Upper lobe of left lung (tissue), 6 donors: Measurements from ENCODE around the gene ZNF709. TPM values are rescaled to one million over a fixed set of nuclear protein-coding genes. Genes with fewer than 3 reads are reported as not detected.

Experiments
- ATAC-seq, 2 donors: fragments of 200-7000 bp; cut with Tn5 transposase; one replicate each; pipeline ENCODE4 v1.9.1; 2022; ENCODE audit warnings: mild to moderate bottlenecking in 2 of 2, moderate library complexity in 2 of 2; ENCODE audit not compliant: low FRiP score in 2 of 2
- DNase-seq, 2 donors: peaks; one replicate each; pipeline ENCODE4 v3.0.0-alpha.2; 2019 to 2020
- H3K27ac ChIP-seq, 4 donors: fragments of 200-600 bp; sonication (generic); one replicate each; pipeline ENCODE4 v1.5.1; 2016 to 2019
- H3K27me3 ChIP-seq, 4 donors: fragments of 200-600 bp; sonication (generic); one replicate each; pipeline ENCODE4 v1.5.1; 2017 to 2019
- H3K36me3 ChIP-seq, 4 donors: fragments of 200-600 bp; sonication (generic); one replicate each; pipeline ENCODE4 v1.5.1; 2016 to 2019
- H3K4me1 ChIP-seq, 4 donors: fragments of 200-600 bp; sonication (generic); one replicate each; pipeline ENCODE4 v1.5.1; 2018 to 2019
- H3K4me3 ChIP-seq, 4 donors: fragments of 200-600 bp; sonication (generic); one replicate each; pipeline ENCODE4 v1.5.1; 2017 to 2019; ENCODE audit warnings: mild to moderate bottlenecking in 2 of 4, moderate library complexity in 1 of 4
- H3K9me3 ChIP-seq, 4 donors: fragments of 200-600 bp; sonication (generic); one replicate each; pipeline ENCODE4 v1.5.1; 2018 to 2019
- CTCF ChIP-seq, 6 experiments: fragments of 450-650 bp in 4 of 6; fragments of 200-600 bp in 2 of 6; sonication (generic) in 2 of 6; IDR thresholded peaks; one replicate each; pipeline ENCODE4 v1.5.1; 2016 to 2019; ENCODE audit warnings: antibody characterized with exemption in 6 of 6
- EP300 ChIP-seq, 4 donors: sonication (generic); formaldehyde crosslinking; IDR thresholded peaks; one replicate each; pipeline ENCODE4 v1.5.1; 2017; ENCODE audit warnings: antibody characterized with exemption in 4 of 4, control low read depth in 2 of 4
- POLR2A ChIP-seq, 4 donors: fragments of 450-650 bp; IDR thresholded peaks; one replicate each; pipeline ENCODE4 v1.5.1; 2016 to 2017; ENCODE audit warnings: antibody characterized with exemption in 4 of 4, mild to moderate bottlenecking in 2 of 4
- POLR2AphosphoS5 ChIP-seq, 2 donors: sonication (generic); formaldehyde crosslinking; IDR thresholded peaks; one replicate each; pipeline ENCODE4 v1.5.1; 2017; ENCODE audit warnings: antibody characterized with exemption in 2 of 2
- WGBS, 2 donors: methylation state at CpG; one replicate each; pipeline ENCODE4 v1.1.5; 2017 to 2018; 5-methylcytosine and 5-hydroxymethylcytosine counted together
- total RNA-seq, 6 donors: library from RNA; depleted of rRNA in 4 of 6; stranded (reverse); fragments of >200 nt in 4 of 6; gene quantifications; one replicate each; pipeline versions ENCODE4 v1.1.0 to v1.2.1, GENCODE V29; 2016 to 2021
- donor health status: DM: no; HTN: no; CAD: no; lungs with moderate emphysema.
- donor health status: DM: no; HTN: yes; CAD: no; lungs with severe emphysema.

ZNF709 gene
- total RNA-seq, 6 donors from 2014 or later, result 1.9 to 11.2 (median 2.5) TPM

- Histone ChIP-seq H3K27me3 (no peaks in the 10 kb centered on the region), H3K36me3 (peaks cover 0 to 5% (median 0%) of the 10 kb centered on the region in 4 donors), H3K4me1 (peaks cover 0 to 6% (median 0%) of the 10 kb centered on the region in 4 donors), H3K27ac (no peak overlapping the region), H3K4me3 (peak overlapping the region in 1 of 4 donors; percentile 28), H3K9me3 (peaks cover 3 to 40% (median 25%) of the 10 kb centered on the region in 4 donors)
- TF ChIP-seq POLR2A (IDR thresholded peaks at IDR 0.05) (no peak), CTCF (IDR thresholded peaks at IDR 0.05) (peak in 1 of 6 experiments; percentile 18)
- DNase-seq, result peak in 1 of 2 donors; percentile 70
- 17% methylated on average over 11 to 18 of the region's 35 CpGs for WGBS, 2 donors
- peak in 1 of 2 donors; percentile 35 for ATAC-seq
Measured at GRCh38 chr19:12513531-12514061, 29.0 kb upstream of the ZNF709 start.

- Histone ChIP-seq H3K27ac (no peak overlapping the region), H3K36me3 (no peaks in the 10 kb centered on the region), H3K4me1 (peaks cover 0 to 12% (median 5%) of the 10 kb centered on the region in 4 donors), H3K4me3 (no peak overlapping the region), H3K9me3 (no peaks in the 10 kb centered on the region), H3K27me3 (no peaks in the 10 kb centered on the region)
- TF ChIP-seq CTCF (IDR thresholded peaks at IDR 0.05) (no peak), POLR2A (IDR thresholded peaks at IDR 0.05) (no peak), POLR2AphosphoS5 (IDR thresholded peaks at IDR 0.05) (no peak), EP300 (IDR thresholded peaks at IDR 0.05) (no peak)
- ATAC-seq, result no peak
- 87 to 96% methylated on average over 4 of the region's 4 CpGs for WGBS, 2 donors
- DNase-seq, result no peak
Measured at GRCh38 chr19:12497032-12497431, 12.4 kb upstream of the ZNF709 start.

- peak overlapping the region in 1 of 4 donors; percentile 95 for H3K27ac ChIP-seq
- no peak overlapping the region for H3K4me3 ChIP-seq
- no peaks in the 10 kb centered on the region for H3K36me3 ChIP-seq
- TF ChIP-seq CTCF (IDR thresholded peaks at IDR 0.05) (no peak), POLR2AphosphoS5 (IDR thresholded peaks at IDR 0.05) (no peak), EP300 (IDR thresholded peaks at IDR 0.05) (no peak)
- peaks cover 0 to 12% (median 5%) of the 10 kb centered on the region in 4 donors for H3K4me1 ChIP-seq
- WGBS, 2 donors, result 90 to 97% methylated on average over 6 of the region's 6 CpGs
- no peaks in the 10 kb centered on the region for H3K27me3 ChIP-seq
- DNase-seq, result no peak
- H3K9me3 ChIP-seq, result no peaks in the 10 kb centered on the region
- ATAC-seq, result no peak
Measured at GRCh38 chr19:12496480-12496879, 11.9 kb upstream of the ZNF709 start.

- TF ChIP-seq EP300 (IDR thresholded peaks at IDR 0.05) (peak in 1 of 4 donors; percentile 5), CTCF (IDR thresholded peaks at IDR 0.05) (peak in 5 of 6 experiments; percentile 19 to 61 (median 46)), POLR2AphosphoS5 (IDR thresholded peaks at IDR 0.05) (peak; percentile 78 to 97), POLR2A (IDR thresholded peaks at IDR 0.05) (peak in 3 of 4 donors; percentile 72 to 74 (median 72))
- WGBS, 2 donors, result 0 to 3% methylated on average over 11 to 51 of the region's 51 CpGs
- peak; percentile 97 for DNase-seq
- ATAC-seq, result peak; percentile 100
- H3K36me3 ChIP-seq, result no peaks in the 10 kb centered on the region
- H3K9me3 ChIP-seq, result no peaks in the 10 kb centered on the region
- no peaks in the 10 kb centered on the region for H3K27me3 ChIP-seq
- peak overlapping the region; percentile 79 to 95 (median 88) for H3K27ac ChIP-seq
- H3K4me1 ChIP-seq, result peaks cover 0 to 12% (median 5%) of the 10 kb centered on the region in 4 donors
- peak overlapping the region; percentile 23 to 66 (median 52) for H3K4me3 ChIP-seq
Measured at GRCh38 chr19:12495002-12495802, 10.6 kb upstream of the ZNF709 start.
